ENCODE measurements around the gene NSD2. TPM values are rescaled to one million over a fixed set of nuclear protein-coding genes. Genes with fewer than 3 reads are reported as not detected.

The NSD2 gene
- total RNA-seq, 1 experiment from 2014 or later = 136 TPM

DNA sequence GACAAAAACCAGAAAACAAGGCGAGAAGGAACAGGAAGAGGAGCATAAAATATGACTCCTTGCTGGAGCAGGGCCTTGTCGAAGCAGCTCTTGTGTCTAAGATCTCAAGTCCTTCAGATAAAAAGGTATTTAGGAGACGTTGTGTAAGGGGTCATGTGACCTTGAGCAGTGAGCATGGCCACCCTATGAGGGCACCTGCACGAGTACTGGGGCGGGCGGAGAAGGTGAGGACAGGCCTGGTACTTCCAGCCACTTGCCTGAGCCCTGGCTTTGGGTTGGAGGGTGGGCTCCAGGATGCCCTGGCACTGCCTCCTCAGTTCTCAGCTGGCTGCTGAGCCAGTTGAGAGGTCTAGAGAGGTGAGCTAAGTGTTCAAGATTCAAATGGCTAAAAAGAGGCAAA, 29.9 kb downstream of the NSD2 start:
- Histone ChIP-seq H3K18ac (ENCODE audit: insufficient read length, low read depth, low read length) (no peak overlapping the region), H3K4me1 (ENCODE audit: insufficient read depth, low read length) (no peaks in the 10 kb centered on the region), H3K23ac (ENCODE audit: insufficient read length, low read depth, low read length) (no peak overlapping the region), H2BK12ac (ENCODE audit: insufficient read length, low read depth, low read length) (no peak overlapping the region), H3K4me2 (ENCODE audit: insufficient read depth, insufficient read length, low read length) (no peak overlapping the region), H4K20me1 (ENCODE audit: control insufficient read depth, insufficient read depth, insufficient read length) (no peaks in the 10 kb centered on the region), H2BK5ac (ENCODE audit: insufficient read length, low read length) (no peak overlapping the region), H3K14ac (ENCODE audit: insufficient read depth, low read length) (no peak overlapping the region), H2AK5ac (ENCODE audit: insufficient read length, low read length) (no peak overlapping the region), H2AFZ (ENCODE audit: low read length) (no peak overlapping the region), H2BK120ac (ENCODE audit: low read depth, low read length, poor library complexity, severe bottlenecking) (no peak overlapping the region), H3K27ac (ENCODE audit: insufficient read length, low read depth, low read length) (no peak overlapping the region), H3K9me3 (ENCODE audit: control insufficient read depth, low read depth, low read length) (no peaks in the 10 kb centered on the region), H2BK20ac (ENCODE audit: low read depth, low read length, poor library complexity, severe bottlenecking) (no peak overlapping the region), H3K27me3 (ENCODE audit: insufficient read depth, low read length) (no peaks in the 10 kb centered on the region), H3K56ac (ENCODE audit: insufficient read length, low read depth, low read length) (no peak overlapping the region), H3K79me2 (ENCODE audit: insufficient read depth, low read length) (peaks cover 7% of the 10 kb centered on the region; the same call in 1 of the 2 replicates), H2BK15ac (ENCODE audit: low read depth, low read length) (no peak overlapping the region), H4K8ac (replicated peaks; ENCODE audit: insufficient read length, low read depth, low read length) (no peak overlapping the region), H4K91ac (ENCODE audit: insufficient read length, low read depth, low read length) (no peak overlapping the region), H3K23me2 (ENCODE audit: insufficient read length, low read depth, low read length, poor library complexity, severe bottlenecking) (no peaks in the 10 kb centered on the region), H4K5ac (ENCODE audit: insufficient read length, low read depth, low read length) (no peak overlapping the region), H3T11ph (ENCODE audit: low read length) (no peak overlapping the region), H3K9ac (ENCODE audit: extremely low read depth, insufficient read length, low read length) (no peak overlapping the region), H3K4ac (ENCODE audit: low read depth, low read length) (no peak overlapping the region), H3K79me1 (ENCODE audit: insufficient read depth, low read depth, low read length, poor library complexity, severe bottlenecking) (no peaks in the 10 kb centered on the region)
- Mint-ChIP-seq H3K27ac (no peak overlapping the region), H3K36me3 (ENCODE audit: insufficient read depth in 1 of 3, low read depth in 3 of 3) (peaks cover 30 to 57% (median 56%) of the 10 kb centered on the region in 3 experiments; a peak in 6 of 7 replicates), H3K4me1 (peaks cover 5 to 10% of the 10 kb centered on the region in 2 experiments), H3K9me3 (no peaks in the 10 kb centered on the region), H3K27me3 (ENCODE audit: low read depth) (peaks cover 1% of the 10 kb centered on the region; the same call in 1 of the 2 replicates), H3K4me3 (no peak overlapping the region)
- no peak for DNase-seq
- no CpG with 5 or more reads among the region's 6 CpGs for WGBS (ENCODE audit: extremely low coverage, insufficient read length, low lambda C conversion rate)
- TF ChIP-seq, protein P1, sequence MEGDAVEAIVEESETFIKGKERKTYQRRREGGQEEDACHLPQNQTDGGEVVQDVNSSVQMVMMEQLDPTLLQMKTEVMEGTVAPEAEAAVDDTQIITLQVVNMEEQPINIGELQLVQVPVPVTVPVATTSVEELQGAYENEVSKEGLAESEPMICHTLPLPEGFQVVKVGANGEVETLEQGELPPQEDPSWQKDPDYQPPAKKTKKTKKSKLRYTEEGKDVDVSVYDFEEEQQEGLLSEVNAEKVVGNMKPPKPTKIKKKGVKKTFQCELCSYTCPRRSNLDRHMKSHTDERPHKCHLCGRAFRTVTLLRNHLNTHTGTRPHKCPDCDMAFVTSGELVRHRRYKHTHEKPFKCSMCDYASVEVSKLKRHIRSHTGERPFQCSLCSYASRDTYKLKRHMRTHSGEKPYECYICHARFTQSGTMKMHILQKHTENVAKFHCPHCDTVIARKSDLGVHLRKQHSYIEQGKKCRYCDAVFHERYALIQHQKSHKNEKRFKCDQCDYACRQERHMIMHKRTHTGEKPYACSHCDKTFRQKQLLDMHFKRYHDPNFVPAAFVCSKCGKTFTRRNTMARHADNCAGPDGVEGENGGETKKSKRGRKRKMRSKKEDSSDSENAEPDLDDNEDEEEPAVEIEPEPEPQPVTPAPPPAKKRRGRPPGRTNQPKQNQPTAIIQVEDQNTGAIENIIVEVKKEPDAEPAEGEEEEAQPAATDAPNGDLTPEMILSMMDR (conservative IDR thresholded peaks at IDR 0.05) = no peak

All from H9 (cell line).